NCI-H1105 treated with DMSO at 0.1 percent for 48 hours (cell line): Measurements from ENCODE around the gene EMC6.

Experiments used
- DNase-seq: peaks from one replicate; lab custom pipeline; 2025; lab: John Stamatoyannopoulos, UW

The EMC6 gene

GRCh38 chr17:3656353-3656752 lies 12.3 kb upstream of the EMC6 start:
- no peak for DNase-seq

- DNase-seq = no peak
These were observed 11.6 kb upstream of the EMC6 start for GRCh38 chr17:3656755-3657587.

- no peak for DNase-seq
These were observed 11.1 kb upstream of the EMC6 start for GRCh38 chr17:3657588-3657869.

DNA sequence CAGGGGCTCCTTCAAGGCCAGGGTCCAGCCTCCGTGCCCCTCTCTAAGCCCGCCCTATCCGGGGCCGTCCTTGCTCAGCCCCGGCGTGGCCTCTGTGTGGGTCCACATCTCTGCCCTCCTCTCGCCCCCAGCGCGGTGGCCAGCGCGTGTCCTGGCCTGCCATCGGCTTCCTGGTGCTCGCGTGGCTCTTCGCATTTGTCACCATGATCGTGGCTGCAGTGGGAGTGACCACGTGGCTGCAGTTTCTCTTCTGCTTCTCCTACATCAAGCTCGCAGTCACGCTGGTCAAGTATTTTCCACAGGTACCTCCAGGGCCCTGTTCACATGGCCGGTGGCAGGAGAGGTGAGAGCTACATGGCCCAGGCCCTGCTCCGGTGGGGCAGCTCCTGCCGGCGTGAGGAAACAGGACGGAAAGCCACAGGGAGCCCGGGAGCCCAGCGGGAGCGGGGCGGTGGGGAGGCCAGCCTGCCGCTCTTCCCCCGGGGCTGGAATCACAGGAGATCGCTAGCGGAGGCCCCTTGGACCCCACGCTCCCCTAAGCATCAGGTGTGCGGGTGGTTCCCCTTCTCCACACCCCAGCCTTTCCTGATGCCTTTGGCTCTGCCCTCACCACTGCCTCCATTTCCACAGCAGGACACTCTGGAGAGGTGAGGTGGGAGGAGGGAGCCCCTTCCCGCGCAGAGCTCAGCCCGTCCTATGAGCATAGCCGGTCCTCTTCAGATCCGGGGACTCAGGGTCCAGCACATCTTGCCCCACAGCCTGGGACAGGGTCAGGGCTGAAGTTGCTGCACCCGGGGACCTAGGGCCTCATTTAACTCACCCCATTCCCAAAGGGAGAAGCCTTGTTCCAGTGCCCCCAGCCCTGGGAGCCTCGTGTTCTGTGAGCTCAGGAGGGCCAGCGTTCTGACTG lies 10.5 kb upstream of the EMC6 start:
- DNase-seq = no peak

DNA sequence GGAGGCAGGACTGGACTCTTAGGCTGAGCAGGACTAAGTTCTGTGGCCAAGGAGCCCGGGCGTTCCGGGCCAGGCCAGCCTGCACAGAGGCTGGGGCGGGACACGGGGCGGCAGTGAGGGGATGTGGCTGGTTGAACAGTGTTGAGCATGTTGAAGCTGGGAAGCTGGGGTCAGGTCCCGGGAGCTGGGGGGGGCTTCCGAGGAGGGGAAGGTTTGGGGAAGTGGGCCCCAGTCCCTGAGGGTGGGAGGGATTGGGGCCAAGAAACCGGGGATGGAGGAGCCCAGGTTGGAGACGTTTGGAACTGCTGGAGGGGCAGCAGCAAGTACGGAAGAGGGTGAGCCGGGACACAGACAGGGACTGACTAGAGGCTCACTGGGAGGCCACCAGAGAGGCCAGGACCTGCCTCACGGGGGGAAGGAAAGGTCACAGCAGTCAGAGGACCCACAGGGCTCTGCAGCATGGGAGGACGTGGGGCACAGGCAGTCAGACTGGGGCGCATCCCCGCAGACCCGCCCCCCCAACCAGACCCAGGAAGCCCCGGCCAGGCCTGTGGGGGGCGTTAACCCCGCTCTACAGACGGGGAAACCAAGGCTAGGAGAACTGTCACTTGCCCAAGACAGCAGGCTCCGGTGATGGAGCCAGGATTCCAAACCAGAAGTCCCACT lies 9.7 kb upstream of the EMC6 start:
- DNase-seq = no peak

GRCh38 chr17:3659541-3660111 lies 9.0 kb upstream of the EMC6 start:
- no peak for DNase-seq

GRCh38 chr17:3660311-3660891 lies 8.2 kb upstream of the EMC6 start:
- DNase-seq = no peak

GRCh38 chr17:3663102-3664011 lies 5.3 kb upstream of the EMC6 start:
- no peak for DNase-seq

DNA sequence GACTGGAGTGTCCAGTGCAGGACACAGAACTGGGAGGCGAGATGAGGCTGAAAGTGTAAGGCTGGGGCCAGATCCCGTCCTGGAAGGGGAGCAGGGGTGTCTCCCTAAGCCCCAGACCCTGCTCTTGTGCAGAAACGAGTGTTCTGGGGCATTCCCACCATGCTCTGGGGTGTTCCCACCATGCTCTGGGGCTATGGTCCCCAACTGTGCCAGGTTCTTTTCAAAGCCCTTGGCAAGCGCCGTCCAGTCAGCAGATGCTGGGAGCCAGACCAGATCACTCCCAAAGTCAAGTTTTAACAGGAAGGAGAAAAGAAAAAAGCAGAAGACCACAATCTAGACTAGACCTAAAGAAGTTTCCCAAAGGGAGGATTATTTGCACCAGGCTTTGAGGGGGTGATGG lies 2.8 kb upstream of the EMC6 start:
- no peak for DNase-seq

DNA sequence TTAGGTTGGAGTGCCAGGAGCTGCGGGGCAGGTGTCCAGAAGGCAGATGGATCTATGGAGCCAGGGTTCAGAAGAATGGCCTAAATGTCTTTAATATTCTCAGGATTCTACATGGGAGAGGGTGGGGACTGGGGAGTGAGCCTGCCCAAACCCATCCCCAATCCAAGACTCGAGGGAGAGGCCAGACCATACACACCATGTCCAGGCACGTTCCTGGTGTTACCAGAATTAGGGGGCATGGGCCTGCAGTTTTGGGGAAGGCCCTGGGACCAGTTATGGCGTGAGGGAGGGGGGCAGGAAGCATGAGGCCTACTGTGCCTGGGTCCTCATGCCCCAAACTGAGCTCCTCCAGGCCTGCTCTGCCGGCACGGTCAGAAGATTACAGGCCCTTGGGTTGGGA lies 2.1 kb upstream of the EMC6 start:
- no peak for DNase-seq

- peak; percentile 22 for DNase-seq
These were observed 990 bp upstream of the EMC6 start for GRCh38 chr17:3667366-3668278.

DNA sequence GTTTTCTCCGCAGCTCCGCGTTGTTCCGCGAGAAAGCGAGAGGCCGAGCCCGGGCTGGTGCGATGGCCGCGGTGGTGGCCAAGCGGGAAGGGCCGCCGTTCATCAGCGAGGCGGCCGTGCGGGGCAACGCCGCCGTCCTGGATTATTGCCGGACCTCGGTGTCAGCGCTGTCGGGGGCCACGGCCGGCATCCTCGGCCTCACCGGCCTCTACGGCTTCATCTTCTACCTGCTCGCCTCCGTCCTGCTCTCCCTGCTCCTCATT lies 404 bp downstream of the EMC6 start:
- no peak for DNase-seq

GRCh38 chr17:3669548-3669947 lies 936 bp downstream of the EMC6 start:
- DNase-seq = no peak

DNA sequence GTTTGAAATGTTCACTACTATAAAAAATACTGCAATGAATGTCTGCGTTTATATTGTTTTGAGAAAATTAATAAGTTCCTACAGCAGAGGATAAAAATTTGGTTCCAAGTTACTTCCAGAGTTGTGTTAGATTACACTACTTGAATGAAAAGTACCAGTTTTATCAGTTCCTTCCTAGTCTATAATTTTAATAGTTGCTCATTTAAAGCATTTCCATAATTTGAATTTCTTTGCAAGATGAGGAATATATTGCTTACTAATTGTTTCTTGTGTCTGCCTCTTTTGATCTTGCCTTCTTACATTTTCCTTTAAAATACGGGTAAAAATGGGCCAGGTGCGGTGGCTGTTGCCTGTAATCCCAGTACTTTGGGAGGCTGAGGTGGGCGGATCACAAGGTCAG lies 4.0 kb downstream of the EMC6 start:
- DNase-seq = no peak

- DNase-seq = no peak
These were observed 7.3 kb downstream of the EMC6 start for GRCh38 chr17:3675886-3676285.

DNA sequence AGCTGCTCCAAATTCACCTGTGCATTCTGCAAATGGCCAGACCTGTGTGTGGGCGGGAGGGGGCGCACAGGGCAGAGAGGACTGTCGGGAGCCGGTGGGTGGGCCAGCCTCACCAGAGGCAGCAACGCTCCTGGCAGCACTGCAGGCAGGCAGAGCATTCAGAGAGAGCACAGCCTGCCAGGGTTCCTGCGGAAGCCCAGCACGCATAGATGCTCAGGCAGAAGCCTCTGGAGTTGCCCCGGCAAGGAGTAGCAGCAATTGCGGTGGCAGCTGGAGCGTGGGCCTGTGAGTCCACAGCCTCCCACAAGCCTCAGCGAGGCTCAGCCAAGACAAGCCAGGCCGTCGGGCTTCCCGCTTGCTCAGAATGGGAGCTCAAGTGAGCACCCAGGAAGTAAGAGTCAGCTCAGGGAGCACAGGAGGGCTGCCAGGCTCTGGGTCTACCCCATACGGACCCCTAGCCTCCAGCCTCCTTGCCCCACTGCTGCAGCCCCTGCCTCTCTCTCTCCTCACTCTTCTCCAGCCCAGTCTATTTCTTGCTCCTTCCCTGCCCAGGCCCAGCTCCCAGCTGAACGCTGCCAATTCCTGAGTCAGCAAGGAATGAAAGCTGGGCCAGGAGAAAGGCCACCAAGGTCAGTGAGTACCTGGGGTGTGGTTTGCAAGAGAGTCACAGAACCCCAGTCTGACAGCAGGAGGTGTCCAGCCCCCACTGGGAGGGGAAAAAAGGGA lies 9.6 kb downstream of the EMC6 start:
- no peak for DNase-seq

DNA sequence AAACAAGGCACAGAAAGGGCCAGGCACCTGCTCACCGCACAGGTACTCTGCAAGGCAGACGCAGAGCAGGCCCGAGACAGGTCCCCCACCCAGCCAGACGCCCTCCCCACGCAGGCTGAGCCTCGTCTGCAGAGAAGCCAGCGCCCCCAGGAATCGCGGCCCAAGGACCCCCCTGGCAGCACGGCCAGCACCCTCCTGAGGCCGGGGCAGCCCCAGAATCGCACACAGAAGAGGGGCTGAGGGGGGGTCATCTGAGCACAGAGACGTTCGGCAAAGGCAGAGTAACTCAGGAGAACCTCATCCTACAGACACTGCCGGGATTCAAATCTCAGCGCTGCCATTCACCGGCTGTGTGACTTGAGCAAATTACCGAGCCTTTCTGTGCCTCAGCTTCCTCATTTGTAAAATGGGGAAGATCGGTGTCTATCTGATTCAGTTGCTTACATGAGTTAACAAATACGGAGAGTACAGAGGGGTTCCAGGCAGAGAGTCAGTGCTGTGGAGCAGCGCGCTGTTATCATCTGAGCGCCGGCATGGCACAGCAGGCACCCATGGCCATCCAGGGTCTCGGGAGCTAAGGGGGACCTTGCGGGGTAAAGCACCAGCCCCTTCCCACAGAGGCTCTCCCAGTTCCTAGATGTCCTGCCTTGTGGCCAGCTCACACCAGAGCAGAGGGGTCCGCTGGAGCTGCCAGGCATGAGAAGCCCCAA lies 10.4 kb downstream of the EMC6 start:
- no peak for DNase-seq

GRCh38 chr17:3679531-3680126 lies 11.0 kb downstream of the EMC6 start:
- no peak for DNase-seq

GRCh38 chr17:3681057-3681456 lies 12.4 kb downstream of the EMC6 start:
- no peak for DNase-seq
